Measurements from ENCODE around the gene CD52.
"Not testable (repeated sequence)": the region's sequence is repeated elsewhere in the genome, so short reads cannot be mapped to it uniquely, and the experiment has no call there.

Gene CD52

DNA sequence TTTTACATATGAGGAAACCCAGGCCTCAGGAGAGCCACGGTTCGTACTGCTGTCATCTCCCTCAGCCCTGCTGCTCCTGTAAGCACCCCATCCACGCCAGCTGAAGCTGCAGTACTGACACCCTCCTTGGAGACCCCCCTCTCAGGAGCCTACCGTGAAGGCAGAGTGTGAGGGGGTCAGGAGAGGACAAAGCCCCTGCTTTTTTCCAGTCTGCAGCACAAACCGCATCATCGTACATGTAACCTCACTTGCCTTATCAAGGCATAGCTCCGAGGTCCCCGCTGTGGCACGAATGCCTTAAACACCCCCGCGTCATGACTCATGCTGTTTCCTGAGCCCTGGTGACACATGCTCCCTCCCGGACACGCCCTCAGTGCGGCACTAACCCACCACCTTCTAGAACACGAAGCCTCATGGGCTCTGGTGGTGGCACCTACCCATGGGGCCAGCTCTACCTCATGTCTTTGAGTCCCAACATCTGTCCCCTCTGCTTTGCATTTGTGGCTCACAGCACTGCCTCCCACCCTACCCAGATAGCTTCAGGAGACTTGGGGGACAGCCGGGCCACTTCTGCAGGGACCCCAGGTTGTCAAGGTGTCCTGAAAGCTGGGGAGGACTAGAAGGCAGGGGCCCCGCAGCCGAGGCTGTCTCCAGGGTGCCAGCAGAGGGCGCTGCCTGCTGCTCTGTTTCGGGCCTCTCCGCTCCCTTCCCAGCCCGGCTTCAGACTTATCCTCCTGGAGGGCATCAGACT is 33.0 kb upstream of the CD52 start:
- DNase-seq, result peak; percentile 7

DNA sequence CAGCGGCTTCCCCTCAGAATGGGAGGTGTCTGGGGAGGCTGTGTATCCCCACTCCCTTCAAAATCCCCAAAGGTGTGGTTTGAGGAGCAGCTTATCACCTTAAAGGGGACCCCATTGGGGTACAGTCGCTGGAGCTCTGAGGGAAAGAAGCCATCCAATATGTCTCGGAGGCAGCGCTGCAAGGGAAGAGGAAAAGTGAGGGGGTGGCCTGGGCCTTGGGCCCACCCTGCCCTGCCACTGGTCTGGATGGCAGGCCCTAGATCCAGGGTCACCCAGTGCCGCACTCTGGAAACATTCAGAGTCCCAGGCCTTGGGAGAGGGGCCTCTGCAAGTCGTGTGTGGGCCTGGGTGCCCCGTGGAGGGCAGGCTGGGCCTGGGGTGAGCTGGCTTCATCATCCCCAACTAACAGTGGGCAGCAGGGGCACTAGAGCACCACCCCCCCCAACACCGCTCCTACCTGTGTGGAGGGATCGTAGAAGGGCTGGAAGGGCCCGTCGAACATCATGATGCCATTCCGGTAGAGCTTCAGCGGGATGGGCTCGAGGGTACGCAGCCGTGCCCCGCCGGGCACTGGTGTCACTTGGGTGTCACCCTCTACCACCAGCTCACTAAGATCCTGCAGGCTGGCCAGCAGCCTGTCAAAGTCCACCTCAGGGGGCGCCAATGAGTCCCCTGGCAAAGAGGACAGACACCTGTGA is 32.2 kb upstream of the CD52 start:
- peak; percentile 32 for DNase-seq

- no peak for DNase-seq
Measured at GRCh38 chr1:26286064-26286416, 31.7 kb upstream of the CD52 start.

- DNase-seq, result no peak
Measured at GRCh38 chr1:26287033-26287711, 30.6 kb upstream of the CD52 start.

GRCh38 chr1:26287811-26288210 is 29.9 kb upstream of the CD52 start:
- DNase-seq, result no peak

GRCh38 chr1:26288311-26288941 is 29.3 kb upstream of the CD52 start:
- no peak for DNase-seq

GRCh38 chr1:26289158-26290059 is 28.3 kb upstream of the CD52 start:
- DNase-seq, result no peak

DNA sequence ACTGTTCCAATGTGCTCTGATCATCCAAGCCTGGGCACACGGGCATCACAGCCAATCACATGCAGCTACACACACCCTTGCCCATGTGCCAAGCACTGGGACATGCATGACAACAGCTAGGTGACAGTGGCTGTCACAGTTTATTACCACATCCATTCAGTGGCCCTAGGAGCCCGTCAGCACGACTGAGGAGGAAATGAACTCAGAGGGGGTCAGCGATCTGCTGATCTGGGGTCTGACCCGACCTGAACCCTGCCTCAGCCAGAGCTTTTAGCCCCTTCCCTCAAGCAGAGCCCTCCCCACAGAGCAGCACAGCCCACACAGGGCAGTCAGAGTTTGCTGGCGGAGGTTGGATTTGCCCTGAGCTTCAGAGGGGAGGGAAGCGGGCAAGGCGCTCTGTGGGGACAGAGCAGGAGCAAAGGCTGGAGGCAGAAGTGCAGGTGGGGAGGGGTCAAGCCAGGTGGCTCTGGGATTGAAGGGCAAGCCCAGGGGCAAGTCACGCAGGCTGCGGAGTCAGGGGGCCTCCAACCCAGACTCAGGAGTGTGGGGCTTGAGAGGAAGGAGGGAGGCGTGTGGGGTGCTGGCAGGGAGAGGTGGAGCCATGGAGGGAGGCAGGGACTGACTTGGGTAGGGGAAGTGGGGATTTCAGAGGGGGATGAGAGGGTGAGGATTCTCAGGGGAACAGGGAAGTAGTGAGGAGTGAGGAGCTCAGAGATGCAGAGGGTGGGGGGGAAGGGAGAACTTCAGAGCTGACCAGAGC is 27.5 kb upstream of the CD52 start:
- no peak for DNase-seq

- no peak for DNase-seq
Measured at GRCh38 chr1:26290882-26291261, 26.9 kb upstream of the CD52 start.

GRCh38 chr1:26291433-26291832 is 26.3 kb upstream of the CD52 start:
- DNase-seq, result no peak

GRCh38 chr1:26291939-26292338 is 25.8 kb upstream of the CD52 start:
- DNase-seq, result no peak

- DNase-seq, result not testable (repeated sequence)
Measured at GRCh38 chr1:26292735-26293134, 25.0 kb upstream of the CD52 start.

- no peak for DNase-seq
Measured at GRCh38 chr1:26293911-26294463, 23.8 kb upstream of the CD52 start.

DNA sequence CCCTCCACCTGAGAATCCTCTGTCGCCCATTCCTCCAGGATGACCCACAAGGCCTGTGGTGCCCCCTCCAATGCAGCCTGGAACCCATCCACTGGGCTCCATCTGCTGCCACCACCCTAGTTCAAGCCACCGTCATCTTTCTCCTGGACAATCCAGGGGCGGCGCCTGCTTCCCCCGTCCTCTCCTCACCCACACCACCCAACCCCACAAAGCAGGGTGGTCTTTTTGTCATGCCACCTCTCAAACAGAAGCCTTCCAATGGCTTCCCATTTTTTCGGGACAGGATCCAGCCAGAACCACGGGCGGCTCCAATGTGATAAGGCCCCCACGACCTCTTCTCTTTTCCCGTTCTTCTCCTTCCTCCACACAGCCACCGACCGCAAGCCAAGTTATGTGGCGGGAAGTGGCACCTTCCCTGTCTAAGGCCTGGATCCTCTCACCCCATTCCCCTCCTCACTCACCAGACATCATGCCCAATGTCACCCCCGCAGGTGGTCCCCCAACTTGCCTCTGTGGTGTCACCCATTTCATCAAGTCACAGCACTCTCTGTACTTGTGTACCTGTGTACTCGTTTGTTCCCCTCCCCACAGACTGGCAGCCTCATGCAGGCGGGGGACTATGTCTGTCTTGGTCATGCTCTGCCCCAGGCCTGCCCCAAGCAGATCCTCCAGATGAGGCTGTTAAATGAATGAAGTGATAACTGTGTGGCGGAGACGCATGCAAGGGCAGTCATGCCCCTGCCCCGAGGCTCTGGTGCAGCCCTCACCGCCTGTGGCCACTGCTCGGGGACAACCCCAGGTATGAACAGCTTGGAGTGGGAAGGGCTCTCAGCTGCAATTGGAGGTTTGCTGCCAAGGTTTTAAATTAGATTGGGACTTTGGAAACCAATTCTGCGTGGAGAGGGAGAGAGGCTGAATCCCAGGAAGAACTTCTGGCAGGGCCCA is 22.3 kb upstream of the CD52 start:
- no peak for DNase-seq

GRCh38 chr1:26296340-26297056 is 21.3 kb upstream of the CD52 start:
- no peak for DNase-seq

DNA sequence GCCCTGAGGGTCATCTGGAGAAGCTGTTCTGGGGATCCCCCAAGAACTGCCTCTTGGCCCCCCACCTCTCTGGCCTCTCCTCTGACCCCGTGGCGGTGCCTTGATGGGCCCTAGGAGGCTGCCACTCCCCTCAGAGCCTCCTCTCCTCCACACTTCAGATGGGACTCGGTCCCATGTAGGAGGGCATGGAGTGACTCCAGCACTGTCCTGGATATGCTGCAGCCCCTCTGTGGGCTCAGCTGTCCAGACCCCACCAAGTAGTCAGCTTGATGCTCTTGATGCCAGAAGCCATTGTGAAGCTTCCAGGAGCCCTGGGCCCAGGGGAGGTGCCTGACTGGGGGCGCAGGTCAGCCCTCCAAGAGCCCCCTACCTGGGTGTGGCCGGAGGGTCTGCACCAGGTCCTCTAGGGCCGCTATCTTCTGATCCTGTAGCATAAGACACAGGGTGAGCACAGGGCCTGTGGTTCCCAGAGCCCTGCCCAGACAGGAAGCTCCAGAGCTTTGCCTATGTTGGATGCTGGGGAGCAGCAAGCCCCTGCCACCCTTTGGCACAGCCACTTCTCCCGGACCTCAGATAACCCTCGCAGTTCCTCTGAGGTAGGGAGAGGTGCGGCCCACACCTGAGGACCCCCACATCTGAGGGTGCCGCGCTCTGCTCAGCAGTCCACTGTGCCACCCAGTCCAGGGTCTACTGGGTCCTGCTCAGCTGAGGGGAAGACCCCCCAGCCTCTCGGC is 20.5 kb upstream of the CD52 start:
- DNase-seq, result no peak

DNA sequence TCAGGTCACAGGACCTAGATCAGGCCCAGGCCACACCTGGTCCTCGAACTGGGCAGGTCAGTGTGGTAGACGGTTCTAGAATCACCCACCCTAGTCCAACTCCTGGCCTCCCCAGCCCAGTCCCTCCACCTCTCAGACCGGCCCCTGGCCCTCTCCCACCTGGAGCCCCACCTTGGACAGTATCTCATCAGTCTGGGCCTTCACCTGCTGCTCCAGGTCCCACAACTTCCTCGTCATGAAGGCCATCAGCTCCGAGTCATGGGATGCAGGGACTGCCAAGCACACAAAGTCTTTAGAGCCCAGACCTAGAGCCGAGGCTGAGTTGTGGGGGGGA is 20.0 kb upstream of the CD52 start:
- DNase-seq, result no peak

GRCh38 chr1:26300578-26301275 is 17.0 kb upstream of the CD52 start:
- no peak for DNase-seq

All from SHP77 treated with DMSO at 0.1 percent for 48 hours (cell line).